Stromal cell of bone marrow (primary cell): ENCODE data around the gene FGF1.
A peak's percentile ranks its signal among the peaks of the same experiment; 100 is the strongest.

Experiments
- DNase-seq: peaks from one replicate; pipeline ENCODE4 v3.0.0-alpha.2; 2012; ENCODE audit warnings: low read depth

Gene FGF1

GRCh38 chr5:142610176-142611001 is 75.5 kb downstream of the FGF1 start:
- no peak for DNase-seq

- DNase-seq: no peak
These were observed 76.7 kb downstream of the FGF1 start for GRCh38 chr5:142609142-142609541.

- DNase-seq: no peak
These were observed 77.8 kb downstream of the FGF1 start for GRCh38 chr5:142608081-142608480.

GRCh38 chr5:142605611-142606010 is 80.3 kb downstream of the FGF1 start:
- DNase-seq: no peak

- DNase-seq: no peak
These were observed 83.1 kb downstream of the FGF1 start for GRCh38 chr5:142602720-142603245.

- DNase-seq: no peak
These were observed 84.5 kb downstream of the FGF1 start for GRCh38 chr5:142601432-142601831.

GRCh38 chr5:142600611-142601358 is 85.1 kb downstream of the FGF1 start:
- peak; percentile 61 for DNase-seq

GRCh38 chr5:142600092-142600491 is 85.8 kb downstream of the FGF1 start:
- no peak for DNase-seq

GRCh38 chr5:142598338-142598700 is 87.6 kb downstream of the FGF1 start:
- no peak for DNase-seq

GRCh38 chr5:142597546-142598337 is 88.1 kb downstream of the FGF1 start:
- DNase-seq: peak; percentile 77

GRCh38 chr5:142597025-142597424 is 88.9 kb downstream of the FGF1 start:
- no peak for DNase-seq

GRCh38 chr5:142592365-142592764 is 93.5 kb downstream of the FGF1 start:
- DNase-seq: no peak

GRCh38 chr5:142590451-142591231 is 95.2 kb downstream of the FGF1 start:
- no peak for DNase-seq

- DNase-seq: no peak
These were observed 96.2 kb downstream of the FGF1 start for GRCh38 chr5:142589720-142590119.

- DNase-seq: no peak
These were observed 98.4 kb downstream of the FGF1 start for GRCh38 chr5:142587354-142587965.

- no peak for DNase-seq
These were observed 99.3 kb downstream of the FGF1 start for GRCh38 chr5:142586552-142586951.

GRCh38 chr5:142585451-142585850 is 100.4 kb downstream of the FGF1 start:
- no peak for DNase-seq

GRCh38 chr5:142584891-142585290 is 101.0 kb downstream of the FGF1 start:
- DNase-seq: peak; percentile 85

GRCh38 chr5:142578161-142578830 is 107.6 kb downstream of the FGF1 start:
- no peak for DNase-seq

- no peak for DNase-seq
These were observed 109.1 kb downstream of the FGF1 start for GRCh38 chr5:142576804-142577203.

GRCh38 chr5:142576303-142576702 is 109.6 kb downstream of the FGF1 start:
- no peak for DNase-seq
